Measurements from ENCODE around the gene SKIC2.

The SKIC2 gene

GRCh38 chr6:31918069-31918720, 40.8 kb upstream of the SKIC2 start:
- H3K36me3 ChIP-seq (ENCODE audit: control insufficient read depth, insufficient read depth, low read length): no peaks in the 10 kb centered on the region
- no peak overlapping the region for H3K9ac ChIP-seq (ENCODE audit: low read length)
- no peak overlapping the region for H2BK120ac ChIP-seq (ENCODE audit: low read depth, low read length)
- no peak overlapping the region for H4K5ac ChIP-seq (ENCODE audit: low read length)
- H2BK5ac ChIP-seq (ENCODE audit: low read length): no peak overlapping the region
- H3K27ac ChIP-seq (ENCODE audit: low read depth, low read length): no peak overlapping the region
- H3K4me2 ChIP-seq (ENCODE audit: low read length): no peak overlapping the region
- WGBS (ENCODE audit: extremely low coverage, insufficient coverage, low lambda C conversion rate): no CpG with 5 or more reads among the region's 8 CpGs
- DNase-seq: no peak
- no peaks in the 10 kb centered on the region for H3K27me3 ChIP-seq (ENCODE audit: insufficient read depth, low read length, poor library complexity)
- no peak overlapping the region for H3K4ac ChIP-seq (ENCODE audit: low read depth, low read length)
- H3K79me2 ChIP-seq (ENCODE audit: control insufficient read depth, insufficient read depth, low read length): no peaks in the 10 kb centered on the region
- no peaks in the 10 kb centered on the region for H3K4me1 ChIP-seq (ENCODE audit: control insufficient read depth, low read depth, low read length)
- no peak overlapping the region for H3K56ac ChIP-seq (ENCODE audit: low read length)
- H3K79me1 ChIP-seq (ENCODE audit: low read length): no peaks in the 10 kb centered on the region
- H2BK15ac ChIP-seq (replicated peaks; ENCODE audit: low read depth): no peak overlapping the region
- no peak overlapping the region for H3K23ac ChIP-seq (ENCODE audit: low read length)
- no peak overlapping the region for H3K4me3 ChIP-seq (ENCODE audit: low read length)
- no peak overlapping the region for H4K8ac ChIP-seq (ENCODE audit: low read depth, low read length)
- H3K18ac ChIP-seq (ENCODE audit: low read length): no peak overlapping the region
- H2AK5ac ChIP-seq (ENCODE audit: low read length): no peak overlapping the region

- H4K8ac ChIP-seq (ENCODE audit: low read depth, low read length): no peak overlapping the region
- no peak for DNase-seq
- H3K18ac ChIP-seq (ENCODE audit: low read length): no peak overlapping the region
- no peak overlapping the region for H2AK5ac ChIP-seq (ENCODE audit: low read length)
- no CpG with 5 or more reads among the region's 6 CpGs for WGBS (ENCODE audit: extremely low coverage, insufficient coverage, low lambda C conversion rate)
- H3K79me2 ChIP-seq (ENCODE audit: control insufficient read depth, insufficient read depth, low read length): no peaks in the 10 kb centered on the region
- H3K27ac ChIP-seq (ENCODE audit: low read depth, low read length): no peak overlapping the region
- no peaks in the 10 kb centered on the region for H3K27me3 ChIP-seq (ENCODE audit: insufficient read depth, low read length, poor library complexity)
- no peaks in the 10 kb centered on the region for H3K79me1 ChIP-seq (ENCODE audit: low read length)
- no peak overlapping the region for H2BK15ac ChIP-seq (replicated peaks; ENCODE audit: low read depth)
- H2BK5ac ChIP-seq (ENCODE audit: low read length): no peak overlapping the region
- no peak overlapping the region for H3K56ac ChIP-seq (ENCODE audit: low read length)
- H3K4ac ChIP-seq (ENCODE audit: low read depth, low read length): no peak overlapping the region
- H3K23ac ChIP-seq (ENCODE audit: low read length): no peak overlapping the region
- H4K5ac ChIP-seq (ENCODE audit: low read length): no peak overlapping the region
- H3K36me3 ChIP-seq (ENCODE audit: control insufficient read depth, insufficient read depth, low read length): no peaks in the 10 kb centered on the region
- no peaks in the 10 kb centered on the region for H3K4me1 ChIP-seq (ENCODE audit: control insufficient read depth, low read depth, low read length)
- no peak overlapping the region for H3K4me3 ChIP-seq (ENCODE audit: low read length)
- H3K9ac ChIP-seq (ENCODE audit: low read length): no peak overlapping the region
- no peak overlapping the region for H2BK120ac ChIP-seq (ENCODE audit: low read depth, low read length)
- no peak overlapping the region for H3K4me2 ChIP-seq (ENCODE audit: low read length)
Measured at GRCh38 chr6:31919624-31920303, 39.2 kb upstream of the SKIC2 start.

- no peak overlapping the region for H2BK5ac ChIP-seq (ENCODE audit: low read length)
- no peak overlapping the region for H3K9ac ChIP-seq (ENCODE audit: low read length)
- H4K5ac ChIP-seq (ENCODE audit: low read length): no peak overlapping the region
- H3K18ac ChIP-seq (ENCODE audit: low read length): no peak overlapping the region
- no peaks in the 10 kb centered on the region for H3K4me1 ChIP-seq (ENCODE audit: control insufficient read depth, low read depth, low read length)
- no peak overlapping the region for H2BK120ac ChIP-seq (ENCODE audit: low read depth, low read length)
- no peak overlapping the region for H3K23ac ChIP-seq (ENCODE audit: low read length)
- H3K4ac ChIP-seq (ENCODE audit: low read depth, low read length): no peak overlapping the region
- H3K27me3 ChIP-seq (ENCODE audit: insufficient read depth, low read length, poor library complexity): no peaks in the 10 kb centered on the region
- H3K79me1 ChIP-seq (ENCODE audit: low read length): no peaks in the 10 kb centered on the region
- H3K4me2 ChIP-seq (ENCODE audit: low read length): no peak overlapping the region
- no peak overlapping the region for H4K8ac ChIP-seq (ENCODE audit: low read depth, low read length)
- no peaks in the 10 kb centered on the region for H3K36me3 ChIP-seq (ENCODE audit: control insufficient read depth, insufficient read depth, low read length)
- WGBS (ENCODE audit: extremely low coverage, insufficient coverage, low lambda C conversion rate): no CpG with 5 or more reads among the region's 2 CpGs
- no peak overlapping the region for H3K4me3 ChIP-seq (ENCODE audit: low read length)
- no peak overlapping the region for H3K27ac ChIP-seq (ENCODE audit: low read depth, low read length)
- no peak overlapping the region for H2BK15ac ChIP-seq (replicated peaks; ENCODE audit: low read depth)
- no peak for DNase-seq
- no peak overlapping the region for H2AK5ac ChIP-seq (ENCODE audit: low read length)
- no peaks in the 10 kb centered on the region for H3K79me2 ChIP-seq (ENCODE audit: control insufficient read depth, insufficient read depth, low read length)
- H3K56ac ChIP-seq (ENCODE audit: low read length): no peak overlapping the region
Measured at GRCh38 chr6:31920811-31921210, 38.2 kb upstream of the SKIC2 start.

GRCh38 chr6:31922942-31923341, 36.0 kb upstream of the SKIC2 start:
- no peak overlapping the region for H3K18ac ChIP-seq (ENCODE audit: low read length)
- H3K56ac ChIP-seq (ENCODE audit: low read length): no peak overlapping the region
- no peaks in the 10 kb centered on the region for H3K36me3 ChIP-seq (ENCODE audit: control insufficient read depth, insufficient read depth, low read length)
- no CpG with 5 or more reads among the region's 5 CpGs for WGBS (ENCODE audit: extremely low coverage, insufficient coverage, low lambda C conversion rate)
- no peak overlapping the region for H3K23ac ChIP-seq (ENCODE audit: low read length)
- H3K4me1 ChIP-seq (ENCODE audit: control insufficient read depth, low read depth, low read length): no peaks in the 10 kb centered on the region
- peak; percentile 53 for DNase-seq
- H3K4me3 ChIP-seq (ENCODE audit: low read length): no peak overlapping the region
- H3K79me1 ChIP-seq (ENCODE audit: low read length): no peaks in the 10 kb centered on the region
- H2AK5ac ChIP-seq (ENCODE audit: low read length): no peak overlapping the region
- no peak overlapping the region for H2BK120ac ChIP-seq (ENCODE audit: low read depth, low read length)
- H3K4ac ChIP-seq (ENCODE audit: low read depth, low read length): no peak overlapping the region
- no peak overlapping the region for H4K5ac ChIP-seq (ENCODE audit: low read length)
- H3K4me2 ChIP-seq (ENCODE audit: low read length): no peak overlapping the region
- no peak overlapping the region for H2BK5ac ChIP-seq (ENCODE audit: low read length)
- H3K79me2 ChIP-seq (ENCODE audit: control insufficient read depth, insufficient read depth, low read length): no peaks in the 10 kb centered on the region
- H4K8ac ChIP-seq (ENCODE audit: low read depth, low read length): no peak overlapping the region
- H3K9ac ChIP-seq (ENCODE audit: low read length): no peak overlapping the region
- H3K27me3 ChIP-seq (ENCODE audit: insufficient read depth, low read length, poor library complexity): no peaks in the 10 kb centered on the region
- H2BK15ac ChIP-seq (replicated peaks; ENCODE audit: low read depth): no peak overlapping the region
- no peak overlapping the region for H3K27ac ChIP-seq (ENCODE audit: low read depth, low read length)

GRCh38 chr6:31927242-31927862, 31.6 kb upstream of the SKIC2 start, which contains the start of gene C2:
Gene C2 (plus strand): TSS chr6:31927717. CDS start chr6:31927753, 36 bp downstream.
- Histone ChIP-seq H3K56ac (ENCODE audit: low read length) (peak within 1 kb of the TSS; percentile 15), H2BK120ac (ENCODE audit: low read depth, low read length) (no peak within 1 kb of the TSS), H3K36me3 (ENCODE audit: control insufficient read depth, insufficient read depth, low read length) (no peaks in the 10 kb centered on the region), H3K79me2 (ENCODE audit: control insufficient read depth, insufficient read depth, low read length) (no peaks in the 10 kb centered on the region), H3K18ac (ENCODE audit: low read length) (no peak within 1 kb of the TSS), H3K4me1 (ENCODE audit: control insufficient read depth, low read depth, low read length) (no peaks in the 10 kb centered on the region), H2AK5ac (ENCODE audit: low read length) (no peak within 1 kb of the TSS), H2BK5ac (ENCODE audit: low read length) (no peak within 1 kb of the TSS), H3K23ac (ENCODE audit: low read length) (no peak within 1 kb of the TSS), H3K27ac (ENCODE audit: low read depth, low read length) (no peak within 1 kb of the TSS), H3K79me1 (ENCODE audit: low read length) (no peaks in the 10 kb centered on the region), H3K4me2 (ENCODE audit: low read length) (no peak within 1 kb of the TSS), H3K4ac (ENCODE audit: low read depth, low read length) (no peak within 1 kb of the TSS), H3K4me3 (ENCODE audit: low read length) (no peak within 1 kb of the TSS), H3K9ac (ENCODE audit: low read length) (no peak within 1 kb of the TSS), H3K27me3 (ENCODE audit: insufficient read depth, low read length, poor library complexity) (no peaks in the 10 kb centered on the region), H4K5ac (ENCODE audit: low read length) (no peak within 1 kb of the TSS), H2BK15ac (replicated peaks; ENCODE audit: low read depth) (no peak within 1 kb of the TSS), H4K8ac (ENCODE audit: low read depth, low read length) (no peak within 1 kb of the TSS)
- DNase-seq: no peak
- no CpG with 5 or more reads among the region's 11 CpGs for WGBS (ENCODE audit: extremely low coverage, insufficient coverage, low lambda C conversion rate)
